ENCODE data around the gene GIT1.
A peak's percentile ranks its signal among the peaks of the same experiment; 100 is the strongest.

GIT1 gene

DNA sequence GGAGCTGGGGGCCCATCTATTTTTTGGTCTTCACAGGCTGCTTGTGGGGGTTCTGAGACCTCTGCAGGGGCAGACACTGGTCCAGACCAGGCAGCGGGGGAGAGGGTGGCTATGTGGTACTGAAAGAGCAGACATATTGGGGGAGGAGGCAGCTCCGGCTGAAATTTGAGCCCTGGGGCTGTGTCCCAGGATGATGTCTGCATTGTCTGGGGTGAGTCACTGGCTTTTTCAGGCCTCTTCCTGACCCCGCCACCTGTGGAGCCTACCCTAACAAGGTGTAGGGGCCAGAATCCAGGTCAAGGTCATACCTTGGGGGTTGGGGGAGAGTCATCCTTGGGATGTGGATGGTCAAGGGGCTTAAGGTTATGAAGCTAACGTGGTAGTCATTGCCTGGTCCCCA is 30.8 kb upstream of the GIT1 start:
- TF ChIP-seq, protein P1, sequence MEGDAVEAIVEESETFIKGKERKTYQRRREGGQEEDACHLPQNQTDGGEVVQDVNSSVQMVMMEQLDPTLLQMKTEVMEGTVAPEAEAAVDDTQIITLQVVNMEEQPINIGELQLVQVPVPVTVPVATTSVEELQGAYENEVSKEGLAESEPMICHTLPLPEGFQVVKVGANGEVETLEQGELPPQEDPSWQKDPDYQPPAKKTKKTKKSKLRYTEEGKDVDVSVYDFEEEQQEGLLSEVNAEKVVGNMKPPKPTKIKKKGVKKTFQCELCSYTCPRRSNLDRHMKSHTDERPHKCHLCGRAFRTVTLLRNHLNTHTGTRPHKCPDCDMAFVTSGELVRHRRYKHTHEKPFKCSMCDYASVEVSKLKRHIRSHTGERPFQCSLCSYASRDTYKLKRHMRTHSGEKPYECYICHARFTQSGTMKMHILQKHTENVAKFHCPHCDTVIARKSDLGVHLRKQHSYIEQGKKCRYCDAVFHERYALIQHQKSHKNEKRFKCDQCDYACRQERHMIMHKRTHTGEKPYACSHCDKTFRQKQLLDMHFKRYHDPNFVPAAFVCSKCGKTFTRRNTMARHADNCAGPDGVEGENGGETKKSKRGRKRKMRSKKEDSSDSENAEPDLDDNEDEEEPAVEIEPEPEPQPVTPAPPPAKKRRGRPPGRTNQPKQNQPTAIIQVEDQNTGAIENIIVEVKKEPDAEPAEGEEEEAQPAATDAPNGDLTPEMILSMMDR (IDR thresholded peaks at IDR 0.05; ENCODE audit: low read depth, low read length) = no peak
- peak in 1 of 2 donors; percentile 51 for DNase-seq (ENCODE audit: low read depth in 2 of 2)
- no peak overlapping the region for H3K4me3 ChIP-seq (replicated peaks in 1 of 2; ENCODE audit: low read depth in 2 of 2, low read length in 2 of 2)

DNA sequence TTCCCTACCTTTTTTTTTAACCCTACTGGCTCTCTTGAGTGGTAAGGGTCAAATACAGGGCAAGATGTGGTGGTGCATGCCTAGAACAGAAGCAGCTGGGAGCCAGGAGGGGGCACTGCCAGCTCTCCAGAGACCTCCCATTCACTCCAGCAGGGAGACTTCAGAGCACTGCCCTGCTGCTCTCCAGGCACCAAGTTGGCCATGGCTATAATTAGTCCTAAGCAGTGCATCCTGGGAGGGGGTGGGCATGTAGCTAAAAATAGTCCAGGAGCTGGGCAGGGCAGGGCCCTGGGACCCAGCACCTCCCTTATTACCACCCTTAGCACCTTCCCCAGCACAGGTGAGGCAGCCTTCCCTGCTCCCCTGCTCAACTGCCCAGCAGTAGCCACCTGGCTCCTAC is 29.8 kb upstream of the GIT1 start:
- DNase-seq (ENCODE audit: low read depth in 2 of 2) = peak; percentile 46 to 70
- TF ChIP-seq, protein P1 (IDR thresholded peaks at IDR 0.05; ENCODE audit: low read depth, low read length) = peak; percentile 17
- no peak overlapping the region for H3K4me3 ChIP-seq (replicated peaks in 1 of 2; ENCODE audit: low read depth in 2 of 2, low read length in 2 of 2)

DNA sequence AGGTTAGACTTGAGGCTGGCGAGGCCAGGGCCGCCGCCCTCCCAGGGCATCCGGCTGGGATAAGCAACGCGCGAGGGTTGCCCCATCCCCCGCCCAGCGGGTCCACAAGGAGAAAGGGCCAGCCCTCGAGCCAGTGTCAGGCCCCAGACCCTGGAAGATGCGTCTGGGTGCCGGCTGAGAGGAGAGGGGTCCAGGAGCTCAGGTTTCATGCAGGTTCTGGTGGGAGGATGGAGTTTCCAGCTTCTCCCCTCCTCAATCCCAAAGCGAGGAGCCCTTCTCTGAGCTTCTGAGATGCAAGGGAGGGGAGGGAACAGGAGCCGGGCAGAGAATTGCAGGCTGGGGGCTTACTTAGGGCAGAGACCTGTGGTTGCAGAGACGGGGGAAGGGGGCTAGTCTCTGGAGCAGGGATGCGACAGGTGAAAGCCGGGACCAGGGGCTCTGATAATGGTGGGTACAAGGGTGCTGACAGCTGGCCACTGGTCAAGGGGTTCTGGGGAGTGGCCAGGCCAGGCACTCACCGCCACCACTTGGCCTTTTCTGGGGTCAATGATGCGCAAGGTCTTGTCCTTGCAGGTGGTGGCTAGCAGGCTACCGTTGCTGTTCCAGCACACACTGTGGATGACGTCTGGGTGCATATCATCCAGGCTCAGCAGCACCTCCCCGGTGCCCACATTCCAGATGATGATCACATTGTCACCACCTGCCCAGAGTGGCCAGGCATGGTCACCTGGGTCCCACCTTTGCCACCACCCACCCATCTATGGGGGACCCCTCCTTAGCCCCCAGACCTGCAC is 29.0 kb upstream of the GIT1 start:
- TF ChIP-seq, protein P1 (IDR thresholded peaks at IDR 0.05; ENCODE audit: low read depth, low read length) = no peak
- no peak overlapping the region for H3K4me3 ChIP-seq (replicated peaks in 1 of 2; ENCODE audit: low read depth in 2 of 2, low read length in 2 of 2)
- DNase-seq (ENCODE audit: low read depth in 2 of 2) = no peak

DNA sequence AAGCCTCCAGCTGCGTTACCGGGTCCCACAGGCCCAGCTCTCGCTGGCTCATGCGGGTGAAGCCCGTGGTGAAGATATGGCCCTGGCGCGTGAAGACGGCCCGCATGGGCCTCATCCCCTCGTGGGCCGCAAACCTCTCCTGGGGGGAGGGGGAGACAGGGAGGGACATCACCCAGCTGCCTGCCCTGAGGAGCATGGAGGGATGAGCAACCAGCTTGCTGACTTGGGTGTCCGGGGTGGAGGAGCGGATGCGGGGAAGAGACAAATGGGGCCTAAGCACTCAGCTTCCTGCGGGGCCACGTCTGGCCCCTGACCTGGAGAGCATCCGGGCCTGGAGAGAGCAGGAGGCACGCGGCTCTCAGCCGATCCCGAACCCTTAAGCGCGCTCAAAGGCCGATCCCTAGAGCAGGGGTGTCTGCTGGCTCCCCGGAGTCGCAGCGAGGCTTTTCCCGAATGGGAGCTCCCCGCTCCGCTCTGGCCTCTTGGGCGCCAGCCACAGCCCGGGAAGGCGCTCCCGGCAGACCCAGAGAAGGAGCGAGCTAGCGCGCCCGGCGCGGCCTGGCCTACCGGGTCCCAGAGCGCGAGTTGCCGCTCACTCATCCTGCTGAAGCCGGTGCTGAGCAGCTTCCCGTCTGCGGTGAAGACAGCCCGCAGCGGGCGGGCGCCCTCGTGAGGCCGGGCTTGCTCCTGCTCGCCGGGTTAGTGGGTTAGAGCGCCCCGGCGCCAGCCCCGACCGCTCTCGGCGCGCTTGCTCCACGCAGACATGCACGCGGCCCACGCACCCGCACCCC is 28.2 kb upstream of the GIT1 start:
- H3K4me3 ChIP-seq (replicated peaks in 1 of 2; ENCODE audit: low read depth in 2 of 2, low read length in 2 of 2) = peak overlapping the region in 1 of 2 donors; percentile 10
- TF ChIP-seq, protein P1 (IDR thresholded peaks at IDR 0.05; ENCODE audit: low read depth, low read length) = peak; percentile 47
- peak; percentile 70 to 71 for DNase-seq (ENCODE audit: low read depth in 2 of 2)

DNA sequence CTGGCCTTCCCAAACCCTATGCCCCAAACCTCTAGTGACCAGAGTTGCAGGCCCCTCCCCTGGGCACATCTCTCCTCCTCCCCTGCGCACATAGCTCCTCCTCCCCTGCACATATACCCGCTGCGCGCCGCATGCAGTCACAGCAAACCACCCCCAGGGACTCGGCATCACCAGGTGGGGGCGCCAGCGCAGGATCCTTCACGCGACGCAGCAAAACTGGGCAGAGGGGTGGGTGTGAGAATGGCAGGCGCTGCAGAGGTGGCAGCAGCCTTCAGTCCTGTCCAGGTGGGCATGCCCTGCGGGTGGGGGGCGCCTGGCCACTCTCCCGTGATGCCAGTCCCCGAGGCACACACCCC is 27.7 kb upstream of the GIT1 start:
- TF ChIP-seq, protein P1 (IDR thresholded peaks at IDR 0.05; ENCODE audit: low read depth, low read length) = peak; percentile 51
- DNase-seq (ENCODE audit: low read depth in 2 of 2) = peak; percentile 65 to 68
- no peak overlapping the region for H3K4me3 ChIP-seq (replicated peaks in 1 of 2; ENCODE audit: low read depth in 2 of 2, low read length in 2 of 2)

DNA sequence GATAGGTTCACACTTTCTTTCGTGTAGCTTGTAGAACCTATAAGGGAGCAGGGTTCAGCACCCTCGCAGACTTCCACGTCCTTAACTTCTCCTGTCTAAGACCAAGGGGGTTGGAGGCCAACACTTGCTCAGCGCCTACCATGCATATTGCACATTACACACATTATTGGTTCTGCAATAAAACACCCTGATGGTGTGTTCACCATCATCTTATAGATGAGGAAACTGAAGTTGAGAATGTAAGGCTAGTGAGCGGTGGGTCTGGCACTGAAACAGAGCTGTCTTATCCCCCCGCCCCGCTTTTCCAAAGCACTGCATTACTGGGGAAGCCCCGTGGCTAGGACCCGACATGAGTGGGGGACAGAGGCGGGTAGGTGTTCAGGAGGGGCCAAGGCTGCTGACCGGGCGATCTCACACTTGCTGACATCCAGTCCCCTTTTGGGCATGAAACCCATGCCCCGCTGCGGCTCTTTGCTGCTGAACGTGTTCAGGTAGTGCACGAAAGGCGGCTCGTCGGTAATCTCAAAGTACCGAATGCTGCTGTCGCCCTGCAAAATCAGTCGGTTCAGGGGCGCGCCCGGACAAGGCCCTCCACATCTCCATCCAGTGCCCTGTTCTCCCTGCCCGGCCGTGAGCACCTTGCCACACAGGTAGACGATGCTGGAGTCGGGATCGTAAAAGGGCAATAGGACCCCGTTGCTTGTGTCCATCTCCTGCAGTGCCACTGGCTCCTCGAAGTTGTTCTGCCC is 27.0 kb upstream of the GIT1 start:
- no peak for DNase-seq (ENCODE audit: low read depth in 2 of 2)
- TF ChIP-seq, protein P1 (IDR thresholded peaks at IDR 0.05; ENCODE audit: low read depth, low read length) = no peak
- no peak overlapping the region for H3K4me3 ChIP-seq (replicated peaks in 1 of 2; ENCODE audit: low read depth in 2 of 2, low read length in 2 of 2)

All from cardiac fibroblast (primary cell).